ENCODE measurements around the gene CCDC13.

DNA sequence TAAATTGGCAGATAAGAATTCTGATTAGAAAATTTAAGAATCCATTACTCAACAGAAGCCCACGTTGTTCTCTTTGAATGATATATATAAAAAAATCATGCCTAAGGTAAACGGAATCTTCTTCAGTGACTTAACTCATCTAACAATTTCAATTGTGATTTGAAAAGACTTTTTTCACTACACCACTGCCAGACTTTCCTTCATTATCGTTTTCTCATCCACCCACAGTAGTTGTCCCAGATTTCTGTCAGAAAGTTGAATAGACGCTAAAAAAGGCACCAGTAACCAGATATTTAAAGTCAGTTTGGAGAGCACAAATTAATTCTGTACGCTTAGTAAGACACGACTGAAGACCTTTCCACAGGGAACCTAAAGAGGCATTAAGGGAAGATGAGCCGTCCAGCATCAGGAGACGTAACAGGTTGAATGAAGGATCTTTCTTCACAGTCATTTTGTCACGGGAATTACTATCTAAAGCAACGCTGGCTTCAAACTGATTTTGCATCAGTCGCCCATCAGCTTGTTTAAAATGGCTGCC lies 29.9 kb upstream of the CCDC13 start:
- TF ChIP-seq, protein P1, sequence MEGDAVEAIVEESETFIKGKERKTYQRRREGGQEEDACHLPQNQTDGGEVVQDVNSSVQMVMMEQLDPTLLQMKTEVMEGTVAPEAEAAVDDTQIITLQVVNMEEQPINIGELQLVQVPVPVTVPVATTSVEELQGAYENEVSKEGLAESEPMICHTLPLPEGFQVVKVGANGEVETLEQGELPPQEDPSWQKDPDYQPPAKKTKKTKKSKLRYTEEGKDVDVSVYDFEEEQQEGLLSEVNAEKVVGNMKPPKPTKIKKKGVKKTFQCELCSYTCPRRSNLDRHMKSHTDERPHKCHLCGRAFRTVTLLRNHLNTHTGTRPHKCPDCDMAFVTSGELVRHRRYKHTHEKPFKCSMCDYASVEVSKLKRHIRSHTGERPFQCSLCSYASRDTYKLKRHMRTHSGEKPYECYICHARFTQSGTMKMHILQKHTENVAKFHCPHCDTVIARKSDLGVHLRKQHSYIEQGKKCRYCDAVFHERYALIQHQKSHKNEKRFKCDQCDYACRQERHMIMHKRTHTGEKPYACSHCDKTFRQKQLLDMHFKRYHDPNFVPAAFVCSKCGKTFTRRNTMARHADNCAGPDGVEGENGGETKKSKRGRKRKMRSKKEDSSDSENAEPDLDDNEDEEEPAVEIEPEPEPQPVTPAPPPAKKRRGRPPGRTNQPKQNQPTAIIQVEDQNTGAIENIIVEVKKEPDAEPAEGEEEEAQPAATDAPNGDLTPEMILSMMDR (IDR thresholded peaks at IDR 0.05): no peak
- no peak for TF ChIP-seq POLR2A (IDR thresholded peaks at IDR 0.05)

Measured in right lobe of liver (tissue), 4 donors.